GM23338 (cell line): ENCODE results near the gene OR9A2. TPM values are rescaled to one million over a fixed set of nuclear protein-coding genes. Genes with fewer than 3 reads are reported as not detected.
"Not testable (repeated sequence)": the region's sequence is repeated elsewhere in the genome, so short reads cannot be mapped to it uniquely, and the experiment has no call there.

Source experiments
- ATAC-seq: fragments of 200-7000 bp; cut with Tn5 transposase; 3 replicates; pipeline ENCODE4 v1.9.1; 2020
- DNase-seq: peaks from one replicate; pipeline ENCODE4 v3.0.0-alpha.2; 2015; ENCODE audit warnings: low spot score
- H2AFZ ChIP-seq: fragments of 200-600 bp; sonication (generic); 2 replicates; pipeline ENCODE4 v1.8.0; 2016; ENCODE audit warnings: antibody characterized with exemption, mild to moderate bottlenecking, moderate library complexity
- H3F3A ChIP-seq: fragments of 200-600 bp; sonication (generic); replicated peaks from 2 replicates; pipeline ENCODE4 v1.8.0; 2017; ENCODE audit warnings: antibody characterized with exemption, mixed run types, low read depth
- H3K27ac ChIP-seq: fragments of 200-600 bp; sonication (generic); 2 replicates; pipeline ENCODE4 v1.6.1; 2016; ENCODE audit warnings: low read depth
- H3K27me3 ChIP-seq: fragments of 200-600 bp; sonication (generic); 2 replicates; pipeline ENCODE4 v1.8.0; 2016; ENCODE audit warnings: mild to moderate bottlenecking, mixed run types, moderate library complexity; ENCODE audit not compliant: insufficient read depth
- H3K36me3 ChIP-seq: fragments of 200-600 bp; sonication (generic); 2 replicates; pipeline ENCODE4 v1.8.0; 2016; ENCODE audit warnings: mild to moderate bottlenecking; ENCODE audit not compliant: insufficient read depth
- H3K4me1 ChIP-seq: fragments of 200-600 bp; sonication (generic); 2 replicates; pipeline ENCODE4 v1.8.0; 2016; ENCODE audit warnings: mild to moderate bottlenecking, moderate library complexity; ENCODE audit not compliant: insufficient read depth
- H3K4me2 ChIP-seq: fragments of 200-600 bp; sonication (generic); 2 replicates; pipeline ENCODE4 v1.7.1; 2017; ENCODE audit warnings: mixed run types
- H3K4me3 ChIP-seq: fragments of 200-600 bp; sonication (generic); 2 replicates; pipeline ENCODE4 v1.6.1; 2016; ENCODE audit warnings: mixed run types
- H3K79me2 ChIP-seq: fragments of 200-600 bp; sonication (generic); replicated peaks from 2 replicates; pipeline ENCODE4 v1.8.0; 2017; ENCODE audit warnings: mild to moderate bottlenecking; ENCODE audit not compliant: insufficient read depth
- H3K9me2 ChIP-seq: fragments of 200-600 bp; sonication (generic); 2 replicates; pipeline ENCODE4 v1.8.0; 2017; ENCODE audit not compliant: insufficient read depth
- H4K20me1 ChIP-seq: fragments of 200-600 bp; sonication (generic); replicated peaks from 2 replicates; pipeline ENCODE4 v1.8.0; 2017; ENCODE audit warnings: mild to moderate bottlenecking; ENCODE audit not compliant: insufficient read depth
- H3K27ac Mint-ChIP-seq: 2 replicates; pipeline ENCODE4 v1.8.0; 2020; ENCODE audit warnings: inconsistent platforms, mild to moderate bottlenecking, moderate library complexity, mixed read lengths
- H3K27me3 Mint-ChIP-seq: 3 replicates; pipeline ENCODE4 v1.8.0; 2022; ENCODE audit warnings: low read depth, mild to moderate bottlenecking, moderate library complexity, mixed read lengths, inconsistent platforms; ENCODE audit not compliant: insufficient read depth, poor library complexity
- H3K36me3 Mint-ChIP-seq: 3 replicates; pipeline ENCODE4 v1.8.0; 2021; ENCODE audit warnings: low read depth, mild to moderate bottlenecking, inconsistent platforms, moderate library complexity, mixed read lengths
- H3K4me1 Mint-ChIP-seq: 3 replicates; pipeline ENCODE4 v1.8.0; 2020; ENCODE audit warnings: mild to moderate bottlenecking, inconsistent platforms, mixed read lengths
- H3K4me3 Mint-ChIP-seq: 3 replicates; pipeline ENCODE4 v1.8.0; 2021; ENCODE audit warnings: moderate library complexity, mild to moderate bottlenecking, inconsistent platforms, mixed read lengths
- H3K9me3 Mint-ChIP-seq: 3 replicates; pipeline ENCODE4 v1.8.0; 2020; ENCODE audit warnings: moderate library complexity, mild to moderate bottlenecking, inconsistent platforms, mixed read lengths
- CREB1 ChIP-seq: fragments of 250-450 bp; sonication (Bioruptor Pico); IDR thresholded peaks from 2 replicates; pipeline ENCODE4 v1.5.0; 2020; ENCODE audit warnings: low read depth, mild to moderate bottlenecking, moderate library complexity
- ETS1 ChIP-seq: IDR thresholded peaks from 2 replicates; pipeline ENCODE4 v1.6.1; 2016; ENCODE audit warnings: antibody characterized with exemption
- JUNB ChIP-seq: IDR thresholded peaks from one replicate; pipeline ENCODE4 v1.6.1; 2016; ENCODE audit warnings: antibody characterized with exemption; ENCODE audit not compliant: unreplicated experiment
- POLR2AphosphoS5 ChIP-seq: IDR thresholded peaks from 2 replicates; pipeline ENCODE4 v1.6.1; 2016; ENCODE audit warnings: antibody characterized with exemption, low read depth
- STAT1 ChIP-seq: IDR thresholded peaks from one replicate; pipeline ENCODE4 v1.6.1; 2016; ENCODE audit warnings: antibody characterized with exemption; ENCODE audit not compliant: unreplicated experiment
- polyA plus RNA-seq: library from polyadenylated mRNA; unstranded; fragments of >200 nt; fragmentation: Nextera tagmentation; extraction: Ambion mirVana; gene quantifications from 2 replicates; pipeline ENCODE4 v1.2.1, GENCODE V29; 2016
- total RNA-seq: library from RNA; depleted of rRNA; stranded (reverse); fragments of >200 nt; shearing (Covaris generic); gene quantifications from 2 replicates; pipeline ENCODE4 v1.2.3, GENCODE V29; 2014; rRNA removed
- TF ChIP-seq, protein P1 (sequence below), 2 experiments: fragments of 200-600 bp in 1 of 2; sonication (generic) in 1 of 2; conservative IDR thresholded peaks; 2 replicates each; pipeline versions ENCODE4 v1.5.1 to v1.6.1; 2016 to 2017; ENCODE audit warnings: antibody characterized with exemption in 2 of 2, low read depth in 2 of 2, mild to moderate bottlenecking in 2 of 2, moderate library complexity in 1 of 2

OR9A2 gene
- total and polyA plus RNA-seq, 2 experiments from 2014 or later = not detected

- TF ChIP-seq POLR2AphosphoS5 = no peak
- TF ChIP-seq, protein P1, sequence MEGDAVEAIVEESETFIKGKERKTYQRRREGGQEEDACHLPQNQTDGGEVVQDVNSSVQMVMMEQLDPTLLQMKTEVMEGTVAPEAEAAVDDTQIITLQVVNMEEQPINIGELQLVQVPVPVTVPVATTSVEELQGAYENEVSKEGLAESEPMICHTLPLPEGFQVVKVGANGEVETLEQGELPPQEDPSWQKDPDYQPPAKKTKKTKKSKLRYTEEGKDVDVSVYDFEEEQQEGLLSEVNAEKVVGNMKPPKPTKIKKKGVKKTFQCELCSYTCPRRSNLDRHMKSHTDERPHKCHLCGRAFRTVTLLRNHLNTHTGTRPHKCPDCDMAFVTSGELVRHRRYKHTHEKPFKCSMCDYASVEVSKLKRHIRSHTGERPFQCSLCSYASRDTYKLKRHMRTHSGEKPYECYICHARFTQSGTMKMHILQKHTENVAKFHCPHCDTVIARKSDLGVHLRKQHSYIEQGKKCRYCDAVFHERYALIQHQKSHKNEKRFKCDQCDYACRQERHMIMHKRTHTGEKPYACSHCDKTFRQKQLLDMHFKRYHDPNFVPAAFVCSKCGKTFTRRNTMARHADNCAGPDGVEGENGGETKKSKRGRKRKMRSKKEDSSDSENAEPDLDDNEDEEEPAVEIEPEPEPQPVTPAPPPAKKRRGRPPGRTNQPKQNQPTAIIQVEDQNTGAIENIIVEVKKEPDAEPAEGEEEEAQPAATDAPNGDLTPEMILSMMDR (conservative IDR thresholded peaks at IDR 0.05; ENCODE audit: low read depth in 2 of 2) = no peak; a peak in 1 of 4 replicates
- TF ChIP-seq STAT1 = no peak
- no peak for TF ChIP-seq CREB1 (CRISPR knock-in tag)
- no peak for TF ChIP-seq JUNB
- TF ChIP-seq ETS1 = no peak
Measured at GRCh38 chr7:142983825-142984224, 43.1 kb downstream of the OR9A2 start (continued).

DNA sequence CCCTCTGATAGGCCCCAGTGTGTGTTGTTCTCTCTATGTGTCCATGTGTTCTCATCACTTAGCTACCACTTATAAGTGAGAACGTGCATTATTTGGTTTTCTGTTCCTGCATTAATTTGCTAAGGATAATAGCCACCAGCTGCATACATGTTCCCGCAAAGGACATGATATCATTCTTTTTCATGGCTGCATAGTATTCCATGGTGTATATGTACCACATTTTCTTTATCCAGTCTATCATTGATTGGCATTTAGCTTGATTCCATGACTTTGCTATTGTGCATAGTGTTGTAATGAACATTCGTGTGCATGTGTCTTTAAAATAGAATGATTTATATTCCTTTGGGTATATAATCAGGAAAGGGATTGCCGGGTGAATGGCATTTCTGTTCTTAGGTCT is 48.5 kb downstream of the OR9A2 start:
- not testable (repeated sequence) for H3K4me1 Mint-ChIP-seq, H3K79me2 ChIP-seq, H2AFZ ChIP-seq, H3K4me3 Mint-ChIP-seq, H3K27ac Mint-ChIP-seq, H3F3A ChIP-seq, DNase-seq, H4K20me1 ChIP-seq, H3K36me3 Mint-ChIP-seq, H3K36me3 ChIP-seq, H3K27me3 ChIP-seq, H3K27me3 Mint-ChIP-seq, H3K4me1 ChIP-seq, H3K4me2 ChIP-seq, H3K9me2 ChIP-seq, H3K4me3 ChIP-seq, H3K27ac ChIP-seq, H3K9me3 Mint-ChIP-seq, ATAC-seq

Other genes starting within 250 kb of the OR9A2 start
- 18.1 and 20.8 TPM in 2 replicates for gene EPHB6, start 172.1 kb downstream of the OR9A2 start, total RNA-seq
- gene EPHB6, start 172.1 kb downstream of the OR9A2 start, polyA plus RNA-seq = 27.5 and 33.2 TPM in 2 replicates
- 0.43 and 0.80 TPM in 2 replicates for gene TRPV6, start 141.4 kb downstream of the OR9A2 start, total RNA-seq
- gene TRPV6, start 141.4 kb downstream of the OR9A2 start, polyA plus RNA-seq = 0.08 and 0.17 TPM in 2 replicates
- not detected in 2 replicates for gene TRPV5, start 93.4 kb downstream of the OR9A2 start, total RNA-seq
- gene TRPV5, start 93.4 kb downstream of the OR9A2 start, polyA plus RNA-seq = not detected in 2 replicates
- gene LLCFC1, start 87.6 kb downstream of the OR9A2 start, total RNA-seq = not detected in 2 replicates
- not detected in 2 replicates for gene LLCFC1, start 87.6 kb downstream of the OR9A2 start, polyA plus RNA-seq
- gene KEL, start 64.8 kb downstream of the OR9A2 start, total RNA-seq = 3.6 TPM in 1 of 2 replicates, not detected in the other
- gene KEL, start 64.8 kb downstream of the OR9A2 start, polyA plus RNA-seq = 1.2 TPM in 2 replicates
- not detected in 2 replicates for gene OR6V1, start 25.2 kb upstream of the OR9A2 start, total RNA-seq
- not detected in 2 replicates for gene OR6V1, start 25.2 kb upstream of the OR9A2 start, polyA plus RNA-seq
- gene PIP, start 104.9 kb upstream of the OR9A2 start, total RNA-seq = not detected in 2 replicates
- gene PIP, start 104.9 kb upstream of the OR9A2 start, polyA plus RNA-seq = not detected in 2 replicates
- 0.21 TPM in 1 of 2 replicates, not detected in the other for gene TAS2R39, start 156.3 kb upstream of the OR9A2 start, total RNA-seq
- not detected in 2 replicates for gene TAS2R39, start 156.3 kb upstream of the OR9A2 start, polyA plus RNA-seq
- not detected in 2 replicates for gene TAS2R40, start 194.9 kb upstream of the OR9A2 start, total RNA-seq
- not detected in 2 replicates for gene TAS2R40, start 194.9 kb upstream of the OR9A2 start, polyA plus RNA-seq
- 26.4 and 27.3 TPM in 2 replicates for gene GSTK1, start 236.3 kb upstream of the OR9A2 start, total RNA-seq
- gene GSTK1, start 236.3 kb upstream of the OR9A2 start, polyA plus RNA-seq = 26.3 and 27.5 TPM in 2 replicates